ENCODE data around the gene POSTN.
A peak's percentile ranks its signal among the peaks of the same experiment; 100 is the strongest.

The POSTN gene

GRCh38 chr13:37598597-37598996 lies at the start of gene POSTN:
Gene POSTN (minus strand): TSS chr13:37598768. CDS start chr13:37598726, 42 bp downstream.
- DNase-seq = no peak
- intact Hi-C loops (cut with DNase I) = no loop called here

- intact Hi-C loops (cut with DNase I) = no loop called here
- DNase-seq = no peak
These were observed 48.6 kb upstream of the POSTN start for GRCh38 chr13:37647031-37647650.

DNA sequence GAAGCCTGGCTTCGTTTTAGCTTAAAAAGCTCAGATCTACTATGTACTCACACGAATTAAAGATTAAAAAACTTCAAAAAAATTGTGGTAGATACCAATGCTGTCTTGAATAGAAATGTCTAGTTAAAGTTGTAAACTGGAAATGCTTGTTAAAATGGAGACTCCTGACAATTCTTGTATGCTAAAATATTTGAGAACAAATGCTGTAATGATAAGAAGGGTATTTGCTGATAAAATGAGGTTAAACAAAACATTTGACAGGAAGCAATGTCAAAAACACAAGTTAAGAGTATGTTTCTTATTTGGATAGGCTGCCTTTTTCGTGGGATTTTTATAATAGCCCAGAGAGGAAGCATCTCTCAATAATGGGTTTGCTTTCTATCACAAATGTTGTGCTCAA lies 48.0 kb upstream of the POSTN start:
- intact Hi-C loops (cut with DNase I) = no loop called here
- no peak for DNase-seq

DNA sequence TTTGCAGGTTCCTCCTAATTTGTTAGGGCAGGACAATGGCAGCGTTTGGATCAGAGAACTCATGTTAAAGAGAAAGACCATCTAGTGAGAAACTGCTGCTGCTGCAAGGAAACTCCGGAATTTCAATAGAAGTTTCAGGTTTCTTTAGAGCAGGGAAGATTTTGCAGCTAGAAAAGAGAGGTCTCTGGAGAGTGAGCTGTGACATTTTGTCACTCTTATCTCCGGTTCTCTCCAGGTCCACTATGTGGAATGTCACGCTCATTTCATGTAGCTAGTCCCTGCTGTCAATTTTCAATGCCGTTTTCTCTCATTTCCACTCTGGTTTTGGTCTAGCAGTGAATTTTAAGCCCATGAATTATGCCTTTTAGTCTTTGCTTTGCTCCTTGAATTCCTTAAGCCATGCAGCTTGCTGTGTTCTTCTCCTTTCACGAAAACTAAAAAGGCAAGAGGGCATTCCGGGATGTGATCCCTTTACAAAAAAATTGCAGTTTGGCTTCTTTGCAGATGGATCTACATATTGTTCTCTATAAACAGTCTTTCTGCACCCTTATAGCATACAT lies 46.7 kb upstream of the POSTN start:
- no peak for DNase-seq

GRCh38 chr13:37641391-37641790 lies 42.8 kb upstream of the POSTN start:
- DNase-seq = no peak
- intact Hi-C loops (cut with DNase I) = no loop called here

More for the DNA sequence above, 46.7 kb upstream of the POSTN start:
- intact Hi-C loops (cut with DNase I) = no loop called here

GRCh38 chr13:37640499-37640898 lies 41.9 kb upstream of the POSTN start:
- intact Hi-C loops (cut with DNase I) = no loop called here
- peak in 3 of 10 donors; percentile 3 to 81 (median 13) for DNase-seq

DNA sequence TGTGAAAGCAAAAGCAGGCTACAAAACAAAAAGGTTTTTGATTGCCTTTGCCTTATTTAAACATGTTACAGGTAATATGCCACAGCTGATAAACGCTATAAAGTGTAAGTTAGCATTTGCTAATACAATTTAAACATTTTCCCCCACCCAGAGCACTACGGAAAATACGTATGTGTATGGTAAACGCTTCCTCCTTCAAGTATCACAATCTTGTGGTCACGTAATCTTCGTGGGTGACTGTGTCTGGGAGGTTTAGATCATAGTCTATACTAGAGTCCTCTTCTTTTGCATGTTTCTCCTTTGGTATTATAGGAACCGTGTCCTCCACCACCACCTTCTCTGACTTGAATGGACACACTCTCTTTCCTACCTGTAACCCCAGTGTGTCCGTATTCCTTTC lies 38.1 kb upstream of the POSTN start:
- intact Hi-C loops (cut with DNase I) = no loop called here
- no peak for DNase-seq

- intact Hi-C loops (cut with DNase I) = no loop called here
These were observed 33.7 kb upstream of the POSTN start for GRCh38 chr13:37632294-37632693.

DNA sequence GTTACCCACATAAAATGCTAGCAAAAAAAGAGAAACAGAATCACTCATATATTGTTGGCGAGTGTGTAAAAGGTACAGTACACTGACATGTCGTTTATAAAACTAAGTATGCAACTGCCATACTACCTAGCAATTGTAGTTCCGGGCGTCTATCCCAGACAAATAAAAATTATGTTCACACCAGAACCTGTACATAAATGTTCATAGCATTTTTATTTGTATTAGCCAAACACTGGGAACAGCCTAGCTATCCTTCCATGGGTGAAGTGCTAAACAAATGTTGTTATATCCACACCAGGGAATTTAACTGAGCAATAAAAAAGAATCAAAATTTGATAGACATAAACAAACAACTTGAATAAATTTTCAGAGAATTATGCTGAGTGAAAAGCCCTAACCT lies 28.9 kb upstream of the POSTN start:
- intact Hi-C loops (cut with DNase I) = no loop called here
- no peak for DNase-seq

More at GRCh38 chr13:37632294-37632693, 33.7 kb upstream of the POSTN start:
- no peak for DNase-seq

- intact Hi-C loops (cut with DNase I) = no loop called here
- no peak for DNase-seq
These were observed 23.3 kb upstream of the POSTN start for GRCh38 chr13:37621811-37622361.

GRCh38 chr13:37618554-37618953 lies 20.0 kb upstream of the POSTN start:
- no peak for DNase-seq
- intact Hi-C loops (cut with DNase I) = no loop called here

DNA sequence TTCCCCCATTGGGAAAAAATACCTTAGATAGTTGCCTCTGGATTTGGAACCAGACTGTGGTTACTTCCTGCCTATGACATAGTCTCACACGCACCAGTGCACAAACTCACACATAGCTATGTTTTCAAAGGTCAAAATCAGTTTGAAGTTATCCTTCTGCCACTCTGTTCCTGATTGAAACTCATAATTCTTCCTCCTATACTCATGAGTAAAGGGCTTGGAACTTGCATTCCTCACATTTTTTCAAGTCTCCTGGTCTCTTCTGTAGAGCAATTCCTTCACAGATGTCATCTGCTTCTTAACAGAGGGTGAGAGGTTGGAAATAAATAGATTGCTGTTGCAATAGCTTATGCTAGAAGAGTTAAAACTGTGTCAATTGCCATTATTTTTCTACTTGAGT lies 18.6 kb upstream of the POSTN start:
- intact Hi-C loops (cut with DNase I) = no loop called here
- no peak for DNase-seq

DNA sequence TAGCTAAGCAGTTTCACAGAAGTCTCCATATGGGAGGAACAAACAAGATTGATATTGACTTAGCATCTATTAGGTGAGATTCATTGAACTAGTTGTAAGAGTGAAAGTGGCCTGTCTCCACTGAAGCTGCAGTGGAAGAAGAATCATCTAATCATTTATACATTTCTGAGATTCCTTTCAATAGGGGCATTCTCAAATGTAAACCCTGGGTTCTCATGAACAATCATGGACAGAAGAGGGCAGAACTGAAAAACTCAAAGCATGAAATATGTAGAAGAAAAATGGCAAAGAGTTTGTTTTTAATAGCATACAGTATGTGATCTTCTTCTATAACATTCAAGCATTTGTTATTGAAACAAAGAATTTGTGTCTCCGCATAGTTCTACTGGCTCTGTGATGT lies 17.6 kb upstream of the POSTN start:
- intact Hi-C loops (cut with DNase I) = no loop called here

GRCh38 chr13:37615276-37615675 lies 16.7 kb upstream of the POSTN start:
- intact Hi-C loops (cut with DNase I) = no loop called here

More for the DNA sequence above, 17.6 kb upstream of the POSTN start:
- no peak for DNase-seq

GRCh38 chr13:37613638-37614037 lies 15.1 kb upstream of the POSTN start:
- intact Hi-C loops (cut with DNase I) = no loop called here
- DNase-seq = no peak

More at GRCh38 chr13:37615276-37615675, 16.7 kb upstream of the POSTN start:
- DNase-seq = no peak

DNA sequence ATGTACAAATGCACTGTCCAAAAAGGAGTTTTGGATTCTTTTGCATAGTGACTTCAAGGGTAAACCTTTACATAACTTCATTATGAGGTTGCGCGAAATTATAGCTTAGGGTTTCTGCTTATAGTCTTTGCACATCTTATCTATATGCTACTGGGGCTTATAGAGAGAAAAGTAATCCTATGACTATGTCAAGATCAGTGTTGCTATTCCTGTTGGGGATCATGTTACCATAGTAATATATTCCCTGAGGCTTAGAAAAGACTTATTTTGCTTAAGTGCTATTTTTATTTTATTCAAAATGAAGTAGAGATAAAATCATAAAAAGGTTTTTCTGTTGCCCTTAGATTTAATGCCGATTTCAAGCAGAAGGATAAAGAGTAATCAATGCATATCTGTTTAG lies 14.7 kb upstream of the POSTN start:
- no peak for DNase-seq

GRCh38 chr13:37608750-37609339 lies 10.3 kb upstream of the POSTN start:
- intact Hi-C loops (cut with DNase I) = no loop called here
- no peak for DNase-seq

More for the DNA sequence above, 14.7 kb upstream of the POSTN start:
- intact Hi-C loops (cut with DNase I) = no loop called here

DNA sequence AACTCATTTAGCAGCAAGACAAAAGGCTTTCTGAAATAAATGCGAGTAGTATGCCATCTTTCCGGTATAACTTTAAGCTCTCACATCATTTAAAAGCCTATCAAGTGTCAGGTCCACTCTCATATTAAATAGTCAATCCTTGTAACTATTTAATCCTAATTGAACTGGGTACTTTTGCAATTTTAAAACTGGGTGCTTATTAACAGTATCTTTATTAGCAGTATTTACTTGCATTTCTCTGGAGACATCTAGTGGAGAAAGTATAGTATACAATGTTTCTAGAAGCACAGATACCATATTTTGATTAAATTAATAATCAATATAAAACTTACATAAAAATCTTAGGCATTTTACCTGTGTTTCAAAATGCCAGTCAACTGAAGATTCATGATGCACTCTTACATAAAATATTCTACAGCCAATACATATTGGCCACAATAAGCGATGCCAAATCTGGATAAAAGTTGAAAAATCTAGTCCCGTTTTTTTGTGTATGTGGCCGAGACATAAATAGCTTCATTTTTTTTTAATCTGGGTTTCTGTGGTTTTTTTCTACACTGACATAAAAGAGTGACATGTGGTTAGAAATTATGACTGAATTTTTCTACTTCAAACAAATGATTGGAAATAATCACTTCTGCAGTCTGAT lies 4.3 kb upstream of the POSTN start:
- intact Hi-C loops (cut with DNase I) = loop anchor here (1.0 kb wide), 1 partner anchor 494 kb away; no protein-coding TSS in a partner anchor
- DNase-seq = no peak

DNA sequence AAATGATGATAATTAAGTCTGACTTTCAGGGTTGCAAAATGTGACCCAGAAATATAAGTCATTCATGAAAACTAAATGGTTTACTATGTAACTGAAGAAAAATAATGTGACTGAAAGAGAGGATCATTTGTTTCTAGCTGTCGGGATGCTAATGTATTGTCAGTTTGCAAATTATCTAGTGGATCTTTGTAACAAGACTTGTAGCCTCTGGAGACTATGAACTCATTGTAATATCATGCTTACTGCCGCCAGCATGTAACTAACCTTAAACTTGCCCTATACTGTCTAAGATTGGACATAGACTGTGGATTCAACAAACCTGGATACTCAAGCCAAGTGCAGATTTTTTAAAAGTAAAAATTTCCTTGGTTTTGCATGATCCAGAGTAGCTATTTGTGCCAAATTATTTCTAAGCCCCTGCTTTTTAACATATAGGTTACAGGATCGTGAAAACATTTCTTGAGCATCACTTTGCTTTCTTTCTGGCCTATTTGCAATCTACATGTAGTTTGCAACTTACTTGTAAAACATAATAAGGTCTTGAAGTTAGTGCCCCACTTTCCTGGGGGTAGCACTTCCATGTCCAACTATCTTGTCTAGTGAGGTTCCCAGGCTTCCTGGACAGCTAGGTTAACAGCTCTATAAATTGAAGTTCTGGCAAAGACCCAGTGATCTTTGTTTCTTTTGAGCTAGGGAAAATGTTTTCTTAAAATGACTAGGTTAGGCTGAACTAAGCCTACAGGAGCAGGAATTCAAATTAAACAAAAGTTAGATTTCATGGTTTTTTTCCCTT lies 3.3 kb upstream of the POSTN start:
- intact Hi-C loops (cut with DNase I) = no loop called here
- DNase-seq = no peak

GRCh38 chr13:37599519-37599918 lies 951 bp upstream of the POSTN start:
- intact Hi-C loops (cut with DNase I) = no loop called here
- no peak for DNase-seq
